Ovary (tissue), 9 donors: ENCODE measurements around the gene SBF2. TPM values are rescaled to one million over a fixed set of nuclear protein-coding genes. Genes with fewer than 3 reads are reported as not detected.

Source experiments
- DNase-seq, 5 donors: peaks; one replicate each; pipeline ENCODE4 v3.0.0-alpha.2; 2019 to 2020
- H3K27ac ChIP-seq, 2 donors: fragments of 200-600 bp; one replicate each; pipeline versions ENCODE4 v1.5.1 to v1.8.0; 2019 to 2022
- H3K27me3 ChIP-seq: fragments of 200-600 bp; one replicate; pipeline ENCODE4 v1.8.0; 2022
- H3K36me3 ChIP-seq: fragments of 200-600 bp; sonication (generic); one replicate; pipeline ENCODE4 v1.5.1; 2019
- H3K4me1 ChIP-seq: one replicate; pipeline ENCODE4 v1.8.1; 2013; ENCODE audit warnings: mild to moderate bottlenecking, moderate library complexity; ENCODE audit not compliant: insufficient read depth
- H3K4me3 ChIP-seq: fragments of 200-600 bp; sonication (generic); one replicate; pipeline ENCODE4 v1.5.1; 2017
- H3K9me3 ChIP-seq, 2 donors: fragments of 200-600 bp in 1 of 2; sonication (generic) in 1 of 2; one replicate each; pipeline versions ENCODE4 v1.5.1 to v1.8.1; 2013 to 2019; ENCODE audit warnings: mild to moderate bottlenecking in 1 of 2, moderate library complexity in 1 of 2
- EP300 ChIP-seq: sonication (generic); formaldehyde crosslinking; IDR thresholded peaks from one replicate; pipeline ENCODE4 v1.6.1; 2017; ENCODE audit warnings: antibody characterized with exemption
- POLR2A ChIP-seq: fragments of 450-650 bp; IDR thresholded peaks from one replicate; pipeline ENCODE4 v1.6.1; 2017; ENCODE audit warnings: antibody characterized with exemption, mild to moderate bottlenecking, moderate library complexity
- WGBS, 3 donors: extraction: QIAGEN DNeasy Blood & Tissue Kit in 1 of 3; methylation state at CpG; one replicate each; pipeline versions ENCODE4 v1.1.5 to v1.1.7; 2013 to 2017; 5-methylcytosine and 5-hydroxymethylcytosine counted together
- intact Hi-C, 4 donors: fragments of 100-400 bp; cut with DNase I; formaldehyde crosslinking; loops; one replicate each; pipeline versions ENCODE4 v1.11.0 to v1.15.1; 2022 to 2023
- polyA plus RNA-seq, 2 donors: library from polyadenylated mRNA; stranded (reverse); fragments of 200-250 nt in 1 of 2; fragments of 350-450 nt in 1 of 2; fragmentation: Illumina TruSeq in 1 of 2; extraction: RNeasy Lipid Tissue Mini Kit (QIAGEN cat#74804) in 1 of 2; gene quantifications; one replicate each; pipeline ENCODE4 v1.2.3, GENCODE V29; 2013 to 2014
- total RNA-seq, 7 donors: library from RNA; depleted of rRNA in 2 of 7; stranded (reverse); fragments of >200 nt in 2 of 7; fragmentation: NEBNext Ultra II Directional in 3 of 7; extraction: Animal tissue kit (Norgen Biotek cat#: 25700) in 3 of 7; gene quantifications; one replicate each; pipeline versions ENCODE4 v1.1.0 to v1.2.4, GENCODE V29; 2016 to 2023
- TF ChIP-seq, protein P1 (sequence below), 3 donors: fragments of 450-650 bp in 2 of 3; fragments of 200-600 bp in 1 of 3; IDR thresholded peaks; one replicate each; pipeline versions ENCODE4 v1.5.1 to v1.8.0; 2016 to 2022; ENCODE audit warnings: antibody characterized with exemption in 3 of 3, mild to moderate bottlenecking in 1 of 3
- donor health status: DM: no; HTN: no; CAD: no; lungs with moderate emphysema.
- donor health status: DM: no; HTN: no; CAD: no.
- donor health status: Bipolar disorder and iron deficiency.
- donor health status: DM: yes; HTN: yes; CAD: no.
- donor health status: DM: no; HTN: no; CAD: no.
- donor health status: DM: yes; HTN: yes; CAD: no.

SBF2 gene
- total and polyA plus RNA-seq, 9 donors = 27.4 to 77.5 (median 50.8) TPM

DNA sequence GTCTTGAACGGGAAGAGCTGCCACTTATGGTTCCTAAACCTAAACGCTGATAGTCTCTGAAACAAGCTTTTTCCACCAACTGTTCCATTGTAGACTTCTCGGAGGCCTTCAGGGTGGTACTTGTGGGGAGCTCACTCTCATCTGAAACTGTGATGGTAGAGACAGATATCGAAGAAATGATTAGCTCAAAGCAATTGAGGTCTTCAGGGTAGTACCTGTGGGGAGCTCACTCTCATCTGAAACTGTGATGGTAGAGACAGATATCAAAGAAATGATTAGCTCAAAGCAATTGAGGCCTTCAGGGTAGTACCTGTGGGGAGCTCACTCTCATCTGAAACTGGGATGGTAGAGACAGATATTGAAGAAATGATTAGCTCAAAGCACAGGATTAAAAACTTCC lies 454.5 kb downstream of the SBF2 start:
- no peak for TF ChIP-seq POLR2A
- TF ChIP-seq, protein P1, sequence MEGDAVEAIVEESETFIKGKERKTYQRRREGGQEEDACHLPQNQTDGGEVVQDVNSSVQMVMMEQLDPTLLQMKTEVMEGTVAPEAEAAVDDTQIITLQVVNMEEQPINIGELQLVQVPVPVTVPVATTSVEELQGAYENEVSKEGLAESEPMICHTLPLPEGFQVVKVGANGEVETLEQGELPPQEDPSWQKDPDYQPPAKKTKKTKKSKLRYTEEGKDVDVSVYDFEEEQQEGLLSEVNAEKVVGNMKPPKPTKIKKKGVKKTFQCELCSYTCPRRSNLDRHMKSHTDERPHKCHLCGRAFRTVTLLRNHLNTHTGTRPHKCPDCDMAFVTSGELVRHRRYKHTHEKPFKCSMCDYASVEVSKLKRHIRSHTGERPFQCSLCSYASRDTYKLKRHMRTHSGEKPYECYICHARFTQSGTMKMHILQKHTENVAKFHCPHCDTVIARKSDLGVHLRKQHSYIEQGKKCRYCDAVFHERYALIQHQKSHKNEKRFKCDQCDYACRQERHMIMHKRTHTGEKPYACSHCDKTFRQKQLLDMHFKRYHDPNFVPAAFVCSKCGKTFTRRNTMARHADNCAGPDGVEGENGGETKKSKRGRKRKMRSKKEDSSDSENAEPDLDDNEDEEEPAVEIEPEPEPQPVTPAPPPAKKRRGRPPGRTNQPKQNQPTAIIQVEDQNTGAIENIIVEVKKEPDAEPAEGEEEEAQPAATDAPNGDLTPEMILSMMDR (IDR thresholded peaks at IDR 0.05) = no peak
- TF ChIP-seq EP300 = no peak
- no peak for DNase-seq
- H3K36me3 ChIP-seq = no peaks in the 10 kb centered on the region
- intact Hi-C loops = no loop called here
- no peaks in the 10 kb centered on the region for H3K4me1 ChIP-seq
- H3K4me3 ChIP-seq = no peak overlapping the region
- no peaks in the 10 kb centered on the region for H3K27me3 ChIP-seq
- WGBS, 3 donors = 92 to 97% (median 97%) methylated on average over 4 of the region's 4 CpGs
- no peak overlapping the region for H3K27ac ChIP-seq
- H3K9me3 ChIP-seq = no peaks in the 10 kb centered on the region

DNA sequence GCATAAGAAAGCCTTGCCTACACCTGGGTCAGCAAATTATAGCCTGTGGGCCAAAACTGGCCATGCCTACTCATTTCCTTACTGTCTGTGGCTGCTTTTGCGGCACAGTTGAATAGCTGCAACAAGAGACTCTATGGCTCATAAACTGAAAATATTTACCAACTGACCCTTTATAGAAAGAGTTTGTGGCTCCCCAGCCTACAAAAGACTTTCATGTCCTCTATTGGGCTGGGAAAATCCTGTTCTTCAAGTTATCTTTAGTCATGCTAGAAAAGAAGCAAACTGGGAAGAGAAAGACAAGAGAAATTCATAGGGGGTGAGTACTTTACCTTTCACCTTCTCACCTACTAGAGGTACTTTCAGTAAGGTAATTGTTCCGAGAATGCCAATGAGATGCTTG lies 455.1 kb downstream of the SBF2 start:
- WGBS, 3 donors = 95 to 97% (median 97%) methylated on average over 2 of the region's 2 CpGs
- TF ChIP-seq POLR2A (no peak), EP300 (no peak)
- TF ChIP-seq, protein P1 (IDR thresholded peaks at IDR 0.05) = no peak
- intact Hi-C loops = no loop called here
- DNase-seq = no peak
- Histone ChIP-seq H3K4me1 (no peaks in the 10 kb centered on the region), H3K27ac (no peak overlapping the region), H3K27me3 (no peaks in the 10 kb centered on the region), H3K36me3 (no peaks in the 10 kb centered on the region), H3K4me3 (no peak overlapping the region), H3K9me3 (no peaks in the 10 kb centered on the region)

DNA sequence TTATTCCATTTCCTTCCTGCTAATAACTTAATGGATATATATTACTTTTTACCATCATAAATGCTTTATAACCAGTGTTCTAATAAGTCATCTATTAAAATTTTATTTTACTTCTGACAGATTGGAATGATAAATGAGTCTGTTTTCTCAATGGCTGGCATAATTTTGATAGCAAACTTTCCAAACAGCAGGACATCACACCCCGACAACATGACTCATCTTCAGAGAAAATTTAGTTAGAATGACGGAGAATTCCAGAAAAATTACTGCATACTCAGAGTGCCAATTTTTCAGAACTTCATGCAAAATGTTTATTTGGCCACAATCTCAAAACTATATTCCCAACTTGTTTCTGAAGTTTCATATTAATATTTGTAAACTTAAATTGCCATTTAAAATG lies 455.8 kb downstream of the SBF2 start:
- 70 to 88% (median 85%) methylated on average over 2 of the region's 2 CpGs for WGBS, 3 donors

DNA sequence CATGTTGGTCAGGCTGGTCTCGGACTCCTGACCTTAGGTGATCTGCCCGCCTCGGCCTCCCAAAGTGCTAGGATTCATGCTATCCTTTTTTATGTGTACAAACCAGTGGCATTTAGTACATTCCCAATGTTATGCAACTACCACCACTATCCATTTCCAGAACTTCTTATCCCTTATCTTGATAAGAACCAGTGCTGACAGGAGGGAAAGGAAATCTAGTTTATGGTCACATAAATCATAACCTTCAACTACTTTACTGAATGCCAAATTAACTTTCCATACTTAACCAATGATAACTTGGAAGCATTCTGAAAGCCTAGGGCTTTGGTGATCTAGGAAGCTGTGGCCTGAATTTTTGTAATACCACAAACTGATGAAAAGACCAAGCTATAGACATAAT lies 459.7 kb downstream of the SBF2 start:
- H3K4me3 ChIP-seq = no peak overlapping the region
- no peak for DNase-seq
- intact Hi-C loops = no loop called here
- no peaks in the 10 kb centered on the region for H3K9me3 ChIP-seq
- H3K27me3 ChIP-seq = no peaks in the 10 kb centered on the region
- WGBS, 3 donors = 94 to 100% (median 98%) methylated on average over 3 of the region's 3 CpGs
- no peak overlapping the region for H3K27ac ChIP-seq
- TF ChIP-seq, protein P1 (IDR thresholded peaks at IDR 0.05) = no peak
- TF ChIP-seq POLR2A (no peak), EP300 (no peak)
- H3K4me1 ChIP-seq = no peaks in the 10 kb centered on the region
- H3K36me3 ChIP-seq = no peaks in the 10 kb centered on the region

More for the DNA sequence above, 455.8 kb downstream of the SBF2 start:
- Histone ChIP-seq H3K27me3 (no peaks in the 10 kb centered on the region), H3K36me3 (no peaks in the 10 kb centered on the region), H3K9me3 (no peaks in the 10 kb centered on the region), H3K27ac (no peak overlapping the region), H3K4me1 (no peaks in the 10 kb centered on the region), H3K4me3 (no peak overlapping the region)
- no peak for DNase-seq
- TF ChIP-seq, protein P1 (IDR thresholded peaks at IDR 0.05) = no peak
- no peak for TF ChIP-seq POLR2A
- no peak for TF ChIP-seq EP300
- intact Hi-C loops = no loop called here

DNA sequence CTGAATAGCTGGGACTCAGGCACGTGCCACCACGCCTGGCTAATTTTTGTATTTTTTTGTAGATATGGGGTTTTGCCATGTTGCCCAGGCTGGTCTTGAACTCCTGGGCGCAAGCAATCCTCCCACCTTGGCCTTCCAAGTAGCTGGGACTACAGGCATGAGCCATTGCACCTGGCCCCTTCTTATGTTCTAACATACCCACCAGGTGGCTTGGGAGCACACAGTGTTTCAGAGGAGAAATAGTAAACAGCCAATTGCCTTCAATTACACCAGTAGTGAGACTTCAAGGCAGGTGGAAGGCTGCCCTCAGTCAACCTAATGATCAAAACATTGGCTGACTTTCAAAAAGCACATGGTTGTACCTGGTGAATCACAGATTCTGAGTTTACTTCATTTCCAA lies 462.9 kb downstream of the SBF2 start:
- intact Hi-C loops = no loop called here
- TF ChIP-seq, protein P1 (IDR thresholded peaks at IDR 0.05) = no peak
- no peak for TF ChIP-seq EP300
- TF ChIP-seq POLR2A = no peak
- WGBS, 3 donors = 96 to 98% (median 96%) methylated on average over 3 of the region's 3 CpGs
- Histone ChIP-seq H3K4me1 (no peaks in the 10 kb centered on the region), H3K27ac (no peak overlapping the region), H3K9me3 (no peaks in the 10 kb centered on the region), H3K4me3 (no peak overlapping the region), H3K27me3 (no peaks in the 10 kb centered on the region), H3K36me3 (no peaks in the 10 kb centered on the region)
- DNase-seq = no peak
